GM12874 (cell line): ENCODE measurements around the gene GABRR3.

Source experiments
- CTCF ChIP-seq: IDR thresholded peaks from 2 replicates; pipeline ENCODE4 v1.5.1; 2011; ENCODE audit warnings: low read depth, mild to moderate bottlenecking, control low read depth, low read length, moderate library complexity; ENCODE audit not compliant: insufficient read depth

Gene GABRR3

DNA sequence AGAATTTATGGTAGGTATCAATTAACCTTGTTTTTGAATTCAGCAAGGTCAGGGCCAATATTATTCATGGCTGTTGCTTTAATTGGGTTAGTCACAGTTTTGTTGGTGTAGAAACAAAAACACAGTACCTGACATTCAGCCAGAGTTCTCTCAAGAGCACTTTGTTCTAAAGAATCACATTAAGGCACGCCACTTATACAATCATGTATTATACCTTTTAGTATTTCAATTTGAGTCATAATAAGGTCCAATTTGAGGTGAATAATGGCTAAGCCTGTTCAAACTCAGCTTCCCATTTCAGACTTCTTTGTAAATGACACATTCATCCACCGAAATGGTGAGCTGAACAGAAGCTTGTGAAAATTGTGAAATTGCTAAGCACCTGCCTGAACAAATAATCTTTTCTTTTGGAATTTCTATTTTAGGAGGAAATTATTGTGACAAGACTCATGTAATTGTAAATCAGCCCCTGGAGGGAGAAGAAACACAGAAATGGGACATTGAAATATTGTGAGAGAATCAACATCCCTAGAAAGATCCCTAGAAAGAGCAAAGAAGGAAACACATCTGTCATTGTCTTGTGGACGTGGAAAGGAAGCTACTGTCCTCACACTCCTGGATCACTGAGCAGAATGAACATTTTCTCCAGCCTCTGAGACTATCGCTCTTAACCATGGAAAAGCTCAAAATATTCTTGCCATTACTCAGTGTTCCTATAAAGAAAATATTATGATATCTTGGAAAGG lies 92.1 kb downstream of the GABRR3 start:
- TF ChIP-seq CTCF: no peak

- TF ChIP-seq CTCF: no peak
Measured at GRCh38 chr3:97940034-97940433, 95.1 kb downstream of the GABRR3 start.

DNA sequence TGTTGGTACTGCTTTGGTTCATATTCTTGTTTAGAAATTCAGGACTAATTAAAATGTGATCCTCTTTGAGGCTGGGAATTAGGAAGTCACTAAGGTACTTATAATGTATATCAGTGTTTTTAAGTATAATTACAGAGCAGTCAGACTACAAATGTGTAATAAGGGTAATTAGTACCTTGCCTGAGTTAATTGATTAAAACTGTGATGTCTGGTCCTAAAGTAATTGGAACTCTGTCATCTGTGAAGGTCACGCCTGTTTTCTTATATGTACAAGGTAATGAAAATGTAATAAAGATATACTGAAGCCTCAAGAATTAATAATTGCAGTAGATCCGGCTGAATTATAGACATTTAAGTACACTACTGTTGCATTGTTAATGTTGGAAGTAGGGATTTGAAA lies 95.7 kb downstream of the GABRR3 start:
- no peak for TF ChIP-seq CTCF

DNA sequence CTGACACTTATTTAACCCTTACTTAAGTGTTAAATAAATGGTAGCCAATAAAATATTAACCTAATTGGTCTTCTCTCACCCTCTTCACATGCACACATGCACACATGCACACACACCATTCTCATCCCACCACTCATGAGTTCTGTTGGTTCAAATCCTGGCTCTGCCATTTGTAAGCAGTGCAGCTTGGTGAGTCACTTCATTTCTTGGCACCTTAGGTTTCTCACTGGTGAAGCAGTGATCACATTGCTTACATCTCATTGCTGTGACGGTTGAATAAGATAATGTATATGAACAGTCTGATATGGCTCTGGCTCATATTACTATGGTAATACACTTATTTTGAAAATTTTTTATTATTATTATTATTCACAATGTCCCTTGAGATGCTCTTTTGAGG lies 96.7 kb downstream of the GABRR3 start:
- TF ChIP-seq CTCF: no peak

- TF ChIP-seq CTCF: no peak
Measured at GRCh38 chr3:97937205-97937604, 97.9 kb downstream of the GABRR3 start.

DNA sequence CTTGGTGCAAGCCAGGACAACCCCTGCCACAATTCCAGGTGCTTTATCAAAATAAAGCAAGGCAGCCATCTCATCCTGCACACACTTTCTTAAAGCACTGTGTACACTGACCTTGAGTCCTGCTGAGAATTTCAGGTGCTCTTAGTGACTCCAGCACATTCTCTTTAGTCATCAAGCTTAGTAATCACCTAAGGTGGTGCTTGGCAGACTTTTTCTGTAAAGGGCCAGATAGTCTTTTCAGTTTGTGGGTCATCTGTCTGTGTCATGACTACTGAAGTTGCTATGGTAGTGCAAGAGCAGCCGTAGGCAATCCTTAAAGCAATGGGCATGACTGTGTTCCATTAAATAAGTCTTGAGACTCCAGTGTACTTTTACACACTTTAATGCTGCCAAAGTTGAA lies 99.3 kb downstream of the GABRR3 start:
- no peak for TF ChIP-seq CTCF
